ENCODE measurements around the gene SELENOH.

DNA sequence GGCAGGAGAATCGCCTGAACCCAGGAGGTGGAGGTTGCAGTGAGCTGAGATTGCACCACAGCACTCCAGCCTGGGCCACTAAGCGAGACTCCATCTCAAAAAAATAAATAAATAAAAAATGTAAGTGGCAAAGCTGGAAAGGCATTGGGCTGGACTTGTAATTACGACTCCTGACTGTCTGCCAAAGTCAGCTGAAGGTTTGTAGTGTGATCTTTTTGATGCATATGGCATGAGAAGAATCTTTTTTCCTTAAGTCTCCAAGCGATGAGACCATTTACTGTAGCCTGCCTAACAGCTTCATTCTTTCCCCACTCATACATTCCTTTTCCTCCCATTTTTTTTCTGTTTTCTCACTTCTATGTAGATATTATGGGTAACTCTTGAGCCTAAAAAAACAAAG lies 45.1 kb downstream of the SELENOH start:
- TF ChIP-seq, protein P1, sequence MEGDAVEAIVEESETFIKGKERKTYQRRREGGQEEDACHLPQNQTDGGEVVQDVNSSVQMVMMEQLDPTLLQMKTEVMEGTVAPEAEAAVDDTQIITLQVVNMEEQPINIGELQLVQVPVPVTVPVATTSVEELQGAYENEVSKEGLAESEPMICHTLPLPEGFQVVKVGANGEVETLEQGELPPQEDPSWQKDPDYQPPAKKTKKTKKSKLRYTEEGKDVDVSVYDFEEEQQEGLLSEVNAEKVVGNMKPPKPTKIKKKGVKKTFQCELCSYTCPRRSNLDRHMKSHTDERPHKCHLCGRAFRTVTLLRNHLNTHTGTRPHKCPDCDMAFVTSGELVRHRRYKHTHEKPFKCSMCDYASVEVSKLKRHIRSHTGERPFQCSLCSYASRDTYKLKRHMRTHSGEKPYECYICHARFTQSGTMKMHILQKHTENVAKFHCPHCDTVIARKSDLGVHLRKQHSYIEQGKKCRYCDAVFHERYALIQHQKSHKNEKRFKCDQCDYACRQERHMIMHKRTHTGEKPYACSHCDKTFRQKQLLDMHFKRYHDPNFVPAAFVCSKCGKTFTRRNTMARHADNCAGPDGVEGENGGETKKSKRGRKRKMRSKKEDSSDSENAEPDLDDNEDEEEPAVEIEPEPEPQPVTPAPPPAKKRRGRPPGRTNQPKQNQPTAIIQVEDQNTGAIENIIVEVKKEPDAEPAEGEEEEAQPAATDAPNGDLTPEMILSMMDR (IDR thresholded peaks at IDR 0.05; ENCODE audit: low read length): no peak
- no peak for TF ChIP-seq EZH2 (optimal IDR thresholded peaks at IDR 0.05; ENCODE audit: low read depth, low read length)
